NB4 (cell line): Measurements from ENCODE around the gene NDUFAF3.

ENCODE experiments used
- CTCF ChIP-seq: IDR thresholded peaks from one replicate; pipeline ENCODE4 v1.5.1; 2012; ENCODE audit warnings: low read depth, low read length
- MAX ChIP-seq: IDR thresholded peaks from 2 replicates; pipeline ENCODE4 v1.6.1; 2011; ENCODE audit warnings: low read depth, low read length
- POLR2A ChIP-seq: IDR thresholded peaks from 2 replicates; pipeline ENCODE4 v1.6.1; 2011; ENCODE audit warnings: mild to moderate bottlenecking; ENCODE audit not compliant: insufficient read length; ENCODE audit errors: extremely low read depth

GRCh38 chr3:49030321-49030720 lies 8.4 kb downstream of the NDUFAF3 start:
- TF ChIP-seq CTCF: no peak
- no peak for TF ChIP-seq POLR2A
- no peak for TF ChIP-seq MAX
